Activated CD4-positive, alpha-beta T cell treated with anti-CD3 and anti-CD28 coated beads, Interleukin-2, amount 50 U/mL, for 4 hours (primary cell): Measurements from ENCODE around the gene MYLK2.

Experiments used
- DNase-seq, 2 experiments: peaks; one replicate each; pipeline ENCODE4 v3.0.0-alpha.2; 2020

The MYLK2 gene

DNA sequence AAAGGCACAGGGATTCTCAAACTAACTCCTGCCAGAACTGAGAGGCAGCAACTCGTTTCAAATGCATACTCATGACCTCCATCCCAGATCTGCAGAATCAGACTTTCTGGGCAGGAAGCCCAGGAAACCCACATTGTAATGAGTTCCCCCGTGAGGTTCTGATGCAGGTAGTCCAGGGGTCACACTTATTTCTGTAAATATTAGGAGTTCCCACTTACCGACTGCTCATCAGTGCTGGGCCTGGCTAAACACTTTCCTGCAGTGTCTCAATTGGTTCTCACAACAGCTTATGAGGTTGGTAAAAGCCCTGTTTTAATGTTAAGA, 39.6 kb downstream of the MYLK2 start:
- DNase-seq: no peak

DNA sequence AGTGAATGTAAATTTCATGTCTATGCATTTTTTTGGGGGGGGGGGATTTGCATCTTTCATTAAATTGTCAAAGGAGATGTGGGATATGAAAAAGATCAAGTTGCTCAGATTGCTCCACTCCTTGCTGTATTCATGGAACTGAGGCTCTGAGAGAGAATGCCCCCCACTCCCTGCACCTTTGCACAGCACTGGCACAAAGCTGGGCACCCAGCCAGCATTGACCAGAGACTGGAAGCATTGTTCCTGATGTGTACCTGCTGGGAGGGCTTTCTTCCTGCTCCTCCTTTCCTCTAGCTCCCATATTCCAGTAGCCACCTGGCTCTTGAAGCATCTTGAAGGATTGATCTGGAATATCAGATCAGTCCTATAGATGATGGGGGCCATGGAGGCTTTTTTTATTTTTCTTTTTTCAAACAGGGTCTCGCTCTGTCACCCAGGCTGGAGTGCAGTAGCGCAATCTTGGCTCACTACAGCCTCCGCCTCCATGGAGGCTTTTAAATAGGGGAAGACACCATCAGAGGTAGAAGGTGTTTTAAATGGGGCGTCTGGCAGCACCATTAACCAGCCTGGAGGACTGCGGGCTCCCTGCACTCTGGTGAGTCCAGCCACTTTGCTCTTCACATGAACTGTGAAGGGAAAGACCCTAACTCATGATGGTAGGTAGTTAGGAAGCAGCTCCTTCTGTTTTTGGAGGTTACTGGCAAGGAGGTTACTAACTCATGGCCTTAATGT, 40.3 kb downstream of the MYLK2 start:
- no peak for DNase-seq

DNA sequence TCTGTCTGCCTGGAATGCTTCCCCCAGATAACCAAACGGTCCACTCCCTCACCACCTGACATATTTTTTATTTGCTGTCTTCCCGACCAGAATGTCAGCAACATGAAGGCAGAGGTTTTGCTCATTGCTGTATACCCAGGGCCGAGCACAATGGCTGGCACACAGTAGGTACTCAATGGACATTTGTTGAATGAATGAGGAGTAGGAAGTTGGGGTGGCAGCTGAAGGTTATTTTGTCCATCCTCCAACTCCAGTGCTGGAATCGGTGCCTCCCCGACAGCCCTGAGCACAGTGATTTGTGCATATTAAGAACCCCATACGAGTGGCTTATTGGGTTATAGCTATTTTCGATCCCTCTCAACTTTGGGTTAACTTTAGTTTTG, 40.8 kb downstream of the MYLK2 start:
- no peak for DNase-seq

DNA sequence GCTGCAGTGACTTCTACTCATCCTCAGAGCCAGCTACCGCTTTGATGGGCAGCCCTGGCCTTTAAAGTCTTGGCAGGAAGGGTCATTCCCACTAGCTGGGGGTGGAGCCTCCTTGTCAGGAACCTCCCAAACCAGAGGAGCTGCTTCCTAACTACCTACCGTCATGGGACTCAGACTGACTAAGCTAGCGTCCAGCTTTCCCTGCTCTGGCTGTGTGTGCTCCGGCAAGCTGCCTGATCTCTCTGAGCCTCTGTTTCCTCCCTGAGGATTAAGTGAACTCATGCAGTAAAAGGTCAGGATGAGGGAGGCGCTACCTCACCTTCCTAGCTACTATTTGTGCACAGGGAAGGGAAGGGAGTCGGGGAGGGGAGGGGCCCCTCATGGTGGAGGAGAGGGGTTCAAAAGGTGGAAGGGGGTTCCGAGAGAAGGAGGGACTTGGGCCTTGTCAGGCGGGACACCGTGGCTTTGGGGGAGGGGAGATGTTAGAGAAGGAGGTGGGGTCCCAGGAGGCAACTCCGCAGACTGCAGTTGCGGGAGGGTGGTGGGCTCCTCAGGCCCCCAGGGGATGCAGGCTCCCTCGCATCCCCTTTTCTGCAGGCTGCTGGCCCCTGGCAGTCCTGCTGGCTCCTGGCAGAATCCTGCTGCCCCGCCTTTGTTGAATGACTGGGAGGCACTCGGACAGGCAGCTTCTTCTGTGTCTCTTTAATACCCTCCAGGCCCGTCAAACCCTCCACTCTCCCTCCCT, 41.4 kb downstream of the MYLK2 start:
- DNase-seq: no peak

DNA sequence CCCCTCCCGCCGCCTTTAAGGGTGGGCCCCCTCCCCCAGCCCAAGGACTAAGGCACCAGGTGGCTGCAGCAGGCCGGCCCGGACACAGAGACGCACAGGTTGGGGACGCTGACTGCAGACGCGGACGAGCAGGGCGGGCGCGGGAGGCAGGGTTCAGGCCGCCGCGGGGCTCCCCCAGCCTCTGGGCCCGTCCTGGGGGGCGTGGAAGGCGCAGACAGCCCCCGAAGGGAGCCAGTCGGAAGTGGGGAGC, 41.9 kb downstream of the MYLK2 start:
- no peak for DNase-seq

- DNase-seq: peak; percentile 43 to 58
These were observed 42.4 kb downstream of the MYLK2 start for GRCh38 chr20:31861385-31862156.

DNA sequence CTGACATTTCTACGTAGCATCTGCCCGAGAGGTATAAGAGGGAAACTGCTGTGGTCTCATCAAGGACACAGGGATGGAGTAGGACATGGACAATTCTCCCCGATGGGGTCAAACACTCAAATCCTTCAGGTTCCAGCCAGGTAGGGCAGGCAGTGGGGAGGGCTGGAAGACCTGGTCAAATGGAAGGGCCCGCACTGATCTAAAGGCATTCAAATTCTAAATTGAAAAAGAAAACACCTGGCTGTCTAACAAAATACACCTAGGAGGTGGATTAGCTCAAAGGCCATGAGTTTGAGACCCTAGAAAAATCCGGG, 43.0 kb downstream of the MYLK2 start:
- DNase-seq: no peak

DNA sequence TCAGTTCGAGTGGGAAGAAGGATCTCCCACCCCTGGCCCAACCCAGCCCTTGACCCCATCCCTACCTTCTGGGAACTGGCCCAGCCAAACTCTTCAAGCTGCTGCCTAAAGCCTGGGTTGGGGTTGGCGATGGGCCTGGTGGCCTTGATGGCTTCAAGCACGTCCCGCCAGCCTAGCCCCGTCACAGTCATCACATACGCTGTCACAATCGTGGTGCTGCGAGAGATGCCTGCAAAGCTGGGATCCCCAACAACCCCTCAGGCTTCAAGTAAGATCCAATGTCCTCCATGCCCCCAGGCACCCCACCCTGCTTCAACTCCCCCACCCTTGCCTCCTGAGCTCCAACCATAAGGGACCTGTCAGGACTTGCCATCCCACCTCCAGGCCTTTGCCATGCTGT, 43.4 kb downstream of the MYLK2 start:
- no peak for DNase-seq

DNA sequence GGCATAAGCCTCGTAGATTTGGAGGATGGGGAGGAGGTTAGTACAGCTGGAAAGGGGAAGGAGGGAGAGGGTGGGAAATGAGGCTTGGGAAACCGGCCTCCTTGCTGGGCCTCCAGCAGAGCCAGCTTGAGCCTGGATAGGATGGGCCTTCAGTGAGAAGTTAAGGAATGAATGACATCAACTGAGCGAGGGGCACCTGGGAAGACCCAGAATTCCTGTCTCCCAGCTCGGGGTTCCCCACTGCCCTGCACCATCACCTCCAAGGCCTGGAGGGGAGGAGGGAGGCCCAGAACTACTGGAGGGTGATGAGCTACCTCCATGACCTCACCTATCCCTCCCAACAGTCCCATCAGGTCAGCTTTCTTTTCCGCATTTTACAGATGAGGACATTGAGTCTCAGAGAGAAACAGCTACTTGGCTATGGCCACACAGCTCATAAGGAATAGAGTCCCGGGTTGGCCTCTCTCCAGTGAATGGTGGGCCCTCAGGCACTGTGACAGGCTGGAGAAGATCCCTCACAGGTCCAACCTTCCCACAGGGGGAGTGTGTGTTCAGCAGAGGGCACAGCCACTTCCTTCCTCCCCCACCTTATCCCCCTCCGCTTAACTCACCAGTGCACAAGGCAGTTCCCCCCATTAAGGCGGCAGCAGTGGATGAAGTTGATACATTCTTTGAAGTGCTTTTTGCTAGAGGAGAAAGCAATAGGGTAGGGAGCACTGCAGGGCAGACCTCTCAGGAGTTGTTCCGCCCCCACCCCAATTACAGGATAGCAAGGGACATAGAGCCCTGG, 44.3 kb downstream of the MYLK2 start:
- DNase-seq: no peak

GRCh38 chr20:31864521-31865400, 45.6 kb downstream of the MYLK2 start:
- DNase-seq: no peak

DNA sequence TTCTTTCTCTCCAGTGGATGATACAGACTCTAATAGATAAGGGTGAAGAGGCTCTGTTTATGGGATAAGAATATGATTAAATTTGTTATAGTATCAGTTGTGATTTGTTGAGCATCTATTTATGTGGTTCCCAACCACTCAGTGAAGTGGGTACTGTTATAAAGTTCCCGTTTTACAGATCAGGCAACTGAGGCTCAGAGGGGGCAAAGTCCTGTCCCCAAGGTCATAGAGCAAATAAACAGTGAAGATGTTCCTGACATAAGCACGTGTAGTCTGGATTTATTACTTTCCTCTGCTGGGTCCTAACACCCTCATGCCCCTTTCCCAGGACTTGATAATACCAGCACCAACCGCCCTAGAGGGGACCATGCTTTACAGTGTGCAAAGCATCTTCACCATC, 47.1 kb downstream of the MYLK2 start:
- DNase-seq: no peak

GRCh38 chr20:31868853-31869672, 49.9 kb downstream of the MYLK2 start:
- DNase-seq: no peak

DNA sequence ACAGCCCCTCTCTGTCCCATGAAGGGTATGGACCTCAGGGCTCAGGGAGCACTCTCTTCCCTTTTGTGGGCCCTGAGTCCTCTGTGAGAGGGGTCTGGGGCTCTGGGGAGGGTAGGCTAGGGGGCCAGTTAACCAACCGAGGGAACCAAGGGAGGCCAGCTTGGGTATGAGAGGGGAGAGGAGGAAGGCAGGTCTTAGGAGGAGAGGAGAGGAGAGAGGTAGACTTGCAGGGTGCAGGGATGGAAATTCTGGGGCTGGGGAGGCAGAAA, 50.5 kb downstream of the MYLK2 start:
- DNase-seq: no peak

DNA sequence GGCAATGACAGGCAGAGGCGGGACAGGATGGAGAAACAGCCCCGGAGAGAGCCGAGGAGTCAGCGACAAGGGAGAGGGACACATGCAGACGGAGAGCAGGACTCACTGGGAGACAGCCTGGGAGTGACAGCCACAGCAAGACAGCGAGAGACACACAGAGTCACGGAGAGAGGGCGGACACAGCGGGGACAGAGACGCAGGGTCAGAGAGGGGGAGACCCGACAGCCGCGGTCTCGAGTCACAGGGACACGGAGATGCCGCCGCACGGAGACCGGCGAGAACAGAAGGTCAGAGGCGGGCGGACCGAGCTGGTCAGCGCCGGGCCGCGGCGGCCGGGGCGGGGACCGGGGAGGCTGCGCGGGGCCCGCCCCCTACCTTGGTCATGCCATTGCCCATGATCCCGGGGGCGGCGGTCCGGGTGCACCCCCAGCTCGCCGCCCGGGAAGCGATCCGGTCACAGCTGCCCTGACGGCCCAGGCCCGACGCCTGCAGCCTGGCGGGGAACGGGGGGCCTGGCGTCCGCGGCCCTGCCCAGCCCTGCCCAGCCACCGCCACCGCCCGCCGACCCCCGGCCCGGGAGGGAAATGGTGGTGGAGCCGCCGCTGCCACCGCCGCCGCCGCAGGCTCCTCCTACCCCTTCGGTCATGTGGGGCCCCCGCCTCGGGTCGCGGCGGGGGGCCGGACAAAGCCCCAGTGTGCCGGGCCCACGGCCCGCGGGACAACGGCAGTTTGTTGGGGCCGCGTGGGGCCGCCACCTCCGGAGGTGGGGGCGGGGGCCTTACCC, 51.0 kb downstream of the MYLK2 start, which contains the start of the genes DUSP15 and TTLL9:
DUSP15 (minus strand) TSS at position 586 of the 784 bp plus-strand sequence; CDS start at position 396, 190 bp downstream.
TTLL9 (plus strand) TSS at position 693 of the 784 bp plus-strand sequence. CDS start 493 bp downstream, outside the sequence.
- no peak for DNase-seq

GRCh38 chr20:31870726-31871617, 51.8 kb downstream of the MYLK2 start:
- no peak for DNase-seq

DNA sequence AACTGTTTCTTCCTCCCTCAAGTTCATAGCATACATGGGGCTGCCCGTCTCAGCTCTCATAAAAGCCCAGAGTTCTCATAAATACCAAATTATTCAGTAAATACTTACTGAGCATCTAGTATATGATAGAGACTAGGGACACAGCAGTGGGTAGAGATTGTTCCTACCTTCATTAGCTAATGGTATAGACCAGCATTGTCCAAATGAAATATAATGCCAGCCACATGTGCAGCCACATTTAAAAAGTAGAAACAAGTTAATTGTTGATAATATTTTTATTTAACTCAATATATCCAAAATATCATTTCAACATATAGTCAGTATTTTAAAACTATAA, 52.4 kb downstream of the MYLK2 start:
- no peak for DNase-seq

- DNase-seq: no peak
These were observed 53.2 kb downstream of the MYLK2 start for GRCh38 chr20:31872406-31872805.

DNA sequence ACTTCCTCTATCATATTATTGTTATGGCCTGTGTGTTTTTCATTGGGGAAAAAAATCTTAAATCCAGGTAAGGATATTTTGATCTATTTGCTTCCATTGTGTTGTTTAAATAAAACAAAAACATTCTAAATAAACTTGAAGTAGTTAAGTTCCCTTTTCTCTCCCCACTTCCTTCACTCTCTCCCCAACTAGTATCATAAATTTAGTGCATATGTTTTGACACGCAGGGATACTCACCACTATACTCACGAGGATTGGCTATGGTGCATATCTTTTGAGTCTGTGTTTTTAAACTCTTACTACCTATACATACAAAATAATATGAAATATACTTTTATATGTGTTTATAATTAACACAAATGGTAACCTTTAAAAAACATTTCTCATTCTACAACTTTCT, 56.5 kb downstream of the MYLK2 start:
- DNase-seq: no peak

DNA sequence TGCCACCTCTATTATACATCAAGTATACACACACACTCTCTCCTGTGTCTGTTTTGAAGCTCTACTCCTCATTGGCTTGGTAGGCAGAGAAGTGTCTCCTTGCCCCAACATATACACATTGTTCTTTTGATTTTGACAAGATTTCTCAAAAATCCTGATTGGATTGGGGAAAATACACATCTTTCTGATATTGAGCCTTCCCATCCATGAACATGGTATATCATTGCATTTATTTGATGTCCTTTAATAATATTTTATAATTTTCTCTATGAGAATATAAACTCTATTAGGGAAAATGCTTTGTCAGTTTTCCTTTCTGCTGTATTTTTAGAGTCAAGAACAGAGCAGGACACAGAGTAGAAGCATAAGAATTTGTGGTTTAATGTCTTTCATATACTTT, 58.5 kb downstream of the MYLK2 start:
- DNase-seq: no peak
